Liver (tissue), 3 donors: ENCODE measurements around the gene TPGS1.

Source experiments
- MAX ChIP-seq: IDR thresholded peaks from 2 replicates; pipeline ENCODE4 v1.6.1; 2016; ENCODE audit warnings: antibody characterized with exemption
- RAD21 ChIP-seq, 2 donors: IDR thresholded peaks; 2 replicates each; pipeline ENCODE4 v1.6.1; 2016; ENCODE audit warnings: antibody characterized with exemption in 2 of 2, mild to moderate bottlenecking in 2 of 2
- RXRA ChIP-seq, 2 donors: IDR thresholded peaks; 2 replicates each; pipeline ENCODE4 v1.6.1; 2017 to 2018; ENCODE audit warnings: antibody characterized with exemption in 2 of 2, mild to moderate bottlenecking in 1 of 2
- TF ChIP-seq, protein P1 (sequence below): fragments of 150-350 bp; IDR thresholded peaks from 2 replicates; pipeline ENCODE4 v1.5.1; 2017; ENCODE audit warnings: improper control_type of control experiment, low read depth, low read length; ENCODE audit not compliant: missing input control
- donor health status: healthy.
- donor health status: healthy.

- TF ChIP-seq, protein P1, sequence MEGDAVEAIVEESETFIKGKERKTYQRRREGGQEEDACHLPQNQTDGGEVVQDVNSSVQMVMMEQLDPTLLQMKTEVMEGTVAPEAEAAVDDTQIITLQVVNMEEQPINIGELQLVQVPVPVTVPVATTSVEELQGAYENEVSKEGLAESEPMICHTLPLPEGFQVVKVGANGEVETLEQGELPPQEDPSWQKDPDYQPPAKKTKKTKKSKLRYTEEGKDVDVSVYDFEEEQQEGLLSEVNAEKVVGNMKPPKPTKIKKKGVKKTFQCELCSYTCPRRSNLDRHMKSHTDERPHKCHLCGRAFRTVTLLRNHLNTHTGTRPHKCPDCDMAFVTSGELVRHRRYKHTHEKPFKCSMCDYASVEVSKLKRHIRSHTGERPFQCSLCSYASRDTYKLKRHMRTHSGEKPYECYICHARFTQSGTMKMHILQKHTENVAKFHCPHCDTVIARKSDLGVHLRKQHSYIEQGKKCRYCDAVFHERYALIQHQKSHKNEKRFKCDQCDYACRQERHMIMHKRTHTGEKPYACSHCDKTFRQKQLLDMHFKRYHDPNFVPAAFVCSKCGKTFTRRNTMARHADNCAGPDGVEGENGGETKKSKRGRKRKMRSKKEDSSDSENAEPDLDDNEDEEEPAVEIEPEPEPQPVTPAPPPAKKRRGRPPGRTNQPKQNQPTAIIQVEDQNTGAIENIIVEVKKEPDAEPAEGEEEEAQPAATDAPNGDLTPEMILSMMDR: no peak
- no peak for TF ChIP-seq RXRA (IDR thresholded peaks at IDR 0.05)
- TF ChIP-seq RAD21 (IDR thresholded peaks at IDR 0.05): no peak
- TF ChIP-seq MAX: no peak
These were observed 38.6 kb upstream of the TPGS1 start for GRCh38 chr19:468587-469256.
